ENCODE data around the gene TEX36. TPM values are rescaled to one million over a fixed set of nuclear protein-coding genes. Genes with fewer than 3 reads are reported as not detected.

Gene TEX36
- total and polyA plus RNA-seq, 7 donors = not detected

GRCh38 chr10:125606414-125607010 is 76.5 kb downstream of the TEX36 start:
- no peak for TF ChIP-seq CTCF (IDR thresholded peaks at IDR 0.05)
- ATAC-seq (no peak), DNase-seq (no peak)
- WGBS, 3 donors = 71 to 74% (median 72%) methylated on average over 9 of the region's 9 CpGs
- Histone ChIP-seq H3K27me3 (ENCODE audit: insufficient read depth in 3 of 3, low read length in 2 of 3) (no peaks in the 10 kb centered on the region), H3K4me3 (no peak overlapping the region), H3K27ac (no peak overlapping the region), H3K4me1 (no peaks in the 10 kb centered on the region), H3K36me3 (ENCODE audit: insufficient read depth in 1 of 2, low read depth in 1 of 2) (no peaks in the 10 kb centered on the region), H3K9me3 (no peaks in the 10 kb centered on the region)
- intact Hi-C loops (cut with DNase I) = no loop called here

Other genes with a start within 250 kb of the TEX36 start
- gene EDRF1, start 36.5 kb upstream of the TEX36 start, total RNA-seq = 10 to 100 TPM in 2 of 4 donors, 1 to 10 TPM in 2; 7.6 to 13.8 (median 10.6) TPM
- gene EDRF1, start 36.5 kb upstream of the TEX36 start, polyA plus RNA-seq = 10 to 100 TPM; 10.7 to 17.7 (median 12.5) TPM
- gene MMP21, start 92.7 kb upstream of the TEX36 start, total RNA-seq = under 1 TPM in 1 of 4 donors, not detected in 3; 0.17 TPM
- under 1 TPM in 2 of 3 donors, not detected in 1; 0.03 to 0.04 TPM for gene MMP21, start 92.7 kb upstream of the TEX36 start, polyA plus RNA-seq
- 10 to 100 TPM; 47.5 to 73.6 (median 59.0) TPM for gene UROS, start 140.1 kb upstream of the TEX36 start, total RNA-seq
- gene UROS, start 140.1 kb upstream of the TEX36 start, polyA plus RNA-seq = 10 to 100 TPM; 39.6 to 57.1 (median 52.0) TPM
- 10 to 100 TPM; 57.6 to 87.6 (median 78.2) TPM for gene BCCIP, start 140.4 kb upstream of the TEX36 start, total RNA-seq
- gene BCCIP, start 140.4 kb upstream of the TEX36 start, polyA plus RNA-seq = 100 to 1,000 TPM; 102 to 235 (median 184) TPM
- 10 to 100 TPM; 21.5 to 35.2 (median 32.7) TPM for gene DHX32, start 198.1 kb upstream of the TEX36 start, total RNA-seq
- 10 to 100 TPM; 20.2 to 47.7 (median 25.8) TPM for gene DHX32, start 198.1 kb upstream of the TEX36 start, polyA plus RNA-seq
- gene FANK1, start 213.4 kb upstream of the TEX36 start, total RNA-seq = under 1 TPM in 1 of 4 donors, not detected in 3; 0.49 TPM
- under 1 TPM; 0.23 to 0.31 (median 0.27) TPM for gene FANK1, start 213.4 kb upstream of the TEX36 start, polyA plus RNA-seq